PC-3 (cell line): ENCODE data around the gene PACRG.

Experiments used
- EZH2 ChIP-seq: fragments of 300-600 bp; sonication (generic); IDR thresholded peaks from one replicate; pipeline ENCODE4 v1.6.1; 2017; ENCODE audit warnings: antibody characterized with exemption, mild to moderate bottlenecking, low read length; ENCODE audit not compliant: unreplicated experiment
- EZH2phosphoT487 ChIP-seq: fragments of 300-600 bp; sonication (generic); IDR thresholded peaks from 2 replicates; pipeline ENCODE4 v1.6.1; 2018; ENCODE audit warnings: mild to moderate bottlenecking, antibody characterized with exemption, low read length, borderline replicate concordance
- TF ChIP-seq, protein P1 (sequence below): fragments of 300-600 bp; sonication (generic); conservative IDR thresholded peaks from 2 replicates; pipeline ENCODE4 v1.5.1; 2017; ENCODE audit warnings: antibody characterized with exemption, low read depth, mild to moderate bottlenecking, low read length

DNA sequence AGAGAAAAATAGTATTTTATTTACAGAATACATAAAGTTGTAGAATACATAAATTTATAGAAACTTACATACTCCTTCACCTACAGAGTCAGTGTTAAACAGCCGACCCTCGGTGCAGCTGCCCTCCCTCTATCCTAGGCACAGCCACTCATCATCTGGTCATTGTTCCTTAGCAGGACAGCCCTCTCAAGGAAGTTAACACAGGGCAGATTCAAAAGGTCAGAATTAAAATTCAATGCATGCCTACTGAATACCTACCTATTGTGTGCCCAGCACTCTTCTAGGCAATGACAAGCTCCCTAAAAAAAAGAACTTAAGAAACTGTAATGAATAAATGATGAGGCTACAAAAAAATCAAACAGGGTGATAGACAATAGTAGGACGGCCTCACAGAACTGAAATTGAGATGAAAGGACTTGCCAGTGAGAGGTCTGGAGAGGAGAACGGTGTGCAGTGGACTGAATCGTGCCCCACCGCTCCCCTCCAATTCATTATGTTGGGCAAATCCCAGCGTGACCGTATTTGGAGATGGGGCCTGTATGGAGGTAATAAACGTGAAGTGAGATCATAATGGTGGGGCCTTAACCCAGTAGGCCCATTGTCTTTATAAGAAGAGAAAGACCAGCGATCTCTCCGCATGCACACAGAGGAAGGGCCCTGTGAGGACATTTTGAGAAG lies 326.0 kb downstream of the PACRG start:
- TF ChIP-seq, protein P1, sequence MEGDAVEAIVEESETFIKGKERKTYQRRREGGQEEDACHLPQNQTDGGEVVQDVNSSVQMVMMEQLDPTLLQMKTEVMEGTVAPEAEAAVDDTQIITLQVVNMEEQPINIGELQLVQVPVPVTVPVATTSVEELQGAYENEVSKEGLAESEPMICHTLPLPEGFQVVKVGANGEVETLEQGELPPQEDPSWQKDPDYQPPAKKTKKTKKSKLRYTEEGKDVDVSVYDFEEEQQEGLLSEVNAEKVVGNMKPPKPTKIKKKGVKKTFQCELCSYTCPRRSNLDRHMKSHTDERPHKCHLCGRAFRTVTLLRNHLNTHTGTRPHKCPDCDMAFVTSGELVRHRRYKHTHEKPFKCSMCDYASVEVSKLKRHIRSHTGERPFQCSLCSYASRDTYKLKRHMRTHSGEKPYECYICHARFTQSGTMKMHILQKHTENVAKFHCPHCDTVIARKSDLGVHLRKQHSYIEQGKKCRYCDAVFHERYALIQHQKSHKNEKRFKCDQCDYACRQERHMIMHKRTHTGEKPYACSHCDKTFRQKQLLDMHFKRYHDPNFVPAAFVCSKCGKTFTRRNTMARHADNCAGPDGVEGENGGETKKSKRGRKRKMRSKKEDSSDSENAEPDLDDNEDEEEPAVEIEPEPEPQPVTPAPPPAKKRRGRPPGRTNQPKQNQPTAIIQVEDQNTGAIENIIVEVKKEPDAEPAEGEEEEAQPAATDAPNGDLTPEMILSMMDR = no peak
- TF ChIP-seq EZH2 (no peak), EZH2phosphoT487 (no peak)
